ENCODE results near the gene TRIM59.

Gene TRIM59, protein sequence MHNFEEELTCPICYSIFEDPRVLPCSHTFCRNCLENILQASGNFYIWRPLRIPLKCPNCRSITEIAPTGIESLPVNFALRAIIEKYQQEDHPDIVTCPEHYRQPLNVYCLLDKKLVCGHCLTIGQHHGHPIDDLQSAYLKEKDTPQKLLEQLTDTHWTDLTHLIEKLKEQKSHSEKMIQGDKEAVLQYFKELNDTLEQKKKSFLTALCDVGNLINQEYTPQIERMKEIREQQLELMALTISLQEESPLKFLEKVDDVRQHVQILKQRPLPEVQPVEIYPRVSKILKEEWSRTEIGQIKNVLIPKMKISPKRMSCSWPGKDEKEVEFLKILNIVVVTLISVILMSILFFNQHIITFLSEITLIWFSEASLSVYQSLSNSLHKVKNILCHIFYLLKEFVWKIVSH

DNA sequence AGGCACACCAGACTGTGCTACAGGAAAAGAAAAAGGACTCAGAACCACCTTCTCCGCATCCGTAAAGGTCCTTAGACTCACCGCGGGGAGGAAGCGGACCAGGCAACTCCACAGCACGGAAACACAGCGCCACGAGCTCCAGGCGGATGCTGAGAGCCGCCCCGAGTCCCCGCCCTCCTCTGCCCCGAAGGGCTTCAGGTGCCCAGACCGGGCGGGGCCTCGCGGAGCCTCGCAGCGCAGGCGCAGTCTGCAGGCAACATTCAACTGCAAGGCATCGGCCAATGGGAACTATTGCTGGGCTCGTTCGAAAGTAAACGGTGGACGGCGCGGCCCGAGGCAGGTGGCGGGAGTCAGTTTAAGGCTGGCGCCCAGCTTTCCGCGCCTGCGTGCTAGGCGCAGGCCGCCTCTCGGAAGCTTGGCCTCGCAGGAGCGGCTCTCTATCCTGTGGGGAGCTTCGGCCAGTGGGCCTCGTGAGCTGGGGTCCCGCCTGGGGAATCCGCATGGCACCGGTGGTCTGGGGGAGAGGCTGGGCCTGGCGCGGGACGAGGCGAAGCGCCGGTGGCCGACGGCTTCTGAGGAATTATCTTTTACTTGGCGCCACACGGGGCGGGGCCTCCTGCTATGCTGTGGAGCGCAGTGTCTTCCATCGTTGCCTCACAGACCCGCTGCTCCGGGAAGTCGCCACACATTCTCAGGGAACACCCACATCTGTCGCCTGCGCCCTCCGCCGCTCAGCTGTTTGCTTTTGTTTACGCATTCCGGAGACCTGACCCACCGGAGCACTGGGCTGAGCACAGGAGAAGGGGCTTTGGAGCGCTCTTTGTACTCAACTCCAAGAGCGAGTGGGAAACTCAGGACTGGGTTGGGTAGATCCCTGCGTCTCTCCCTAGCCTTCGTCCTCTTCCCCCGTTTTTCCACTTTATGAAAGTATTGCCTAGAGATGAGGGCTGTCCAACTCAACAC lies at the start of gene TRIM59:
Gene TRIM59 (minus strand): TSS at position 151 of the 963 bp plus-strand sequence. CDS start 10,603 bp downstream, outside the sequence.
- DNase-seq = no peak

DNA sequence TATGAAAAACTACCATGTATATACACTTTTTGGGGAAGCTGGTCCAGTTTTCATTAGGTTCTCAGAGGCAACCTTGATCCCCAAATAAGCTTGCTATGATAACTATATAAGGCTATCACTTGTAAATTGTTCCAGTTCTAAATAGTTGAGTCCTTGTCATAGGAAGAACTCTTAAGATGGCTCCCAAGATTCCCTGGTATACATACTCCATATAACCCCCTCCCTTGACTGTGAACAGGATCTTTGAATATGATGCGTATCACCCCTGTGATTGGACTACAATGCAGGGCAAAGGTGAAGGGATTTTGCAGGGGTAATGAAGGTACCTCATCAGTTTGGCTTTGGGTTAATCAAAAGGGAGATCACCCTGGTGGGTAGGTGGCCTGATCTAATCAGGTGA lies 48.6 kb upstream of the TRIM59 start:
- no peak for DNase-seq

DNA sequence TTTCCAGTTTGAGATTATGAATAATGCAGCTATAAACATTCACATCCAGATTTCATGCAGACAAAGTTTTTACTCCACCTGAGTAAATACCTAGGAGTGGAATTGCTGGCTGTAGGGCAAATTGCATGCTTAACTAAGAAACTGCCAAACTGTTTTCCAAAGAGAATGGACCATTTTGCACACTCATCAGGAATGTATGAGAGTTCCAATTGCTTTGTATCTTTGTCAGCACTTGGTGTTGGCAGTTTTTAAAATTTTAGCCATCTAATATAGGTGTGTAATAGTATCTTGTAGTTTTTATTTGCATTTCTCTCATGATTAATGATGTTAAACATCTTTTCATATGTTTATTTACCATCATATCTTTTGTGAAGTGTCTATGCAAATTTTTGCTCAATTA lies 40.6 kb upstream of the TRIM59 start:
- no peak for DNase-seq

DNA sequence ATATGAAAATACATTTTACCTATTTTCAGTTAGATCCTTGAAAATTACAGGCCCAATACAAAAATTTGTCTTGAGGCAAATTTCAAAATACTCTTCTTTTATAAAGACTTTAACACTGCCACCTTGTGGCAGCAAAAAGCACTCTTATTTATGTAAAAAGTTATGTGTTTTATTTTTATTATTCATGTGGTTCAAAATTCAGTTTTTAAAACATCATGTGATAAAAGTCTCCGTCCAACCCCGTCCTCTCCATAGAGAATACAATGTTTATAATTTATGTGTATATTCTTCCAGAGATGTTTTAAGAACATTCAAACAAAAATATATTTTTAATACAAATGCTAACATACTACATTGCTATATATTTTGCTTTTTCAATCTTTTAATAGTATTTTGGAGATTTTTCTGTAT lies 36.9 kb upstream of the TRIM59 start:
- DNase-seq = peak in 1 of 2 experiments; percentile 51

DNA sequence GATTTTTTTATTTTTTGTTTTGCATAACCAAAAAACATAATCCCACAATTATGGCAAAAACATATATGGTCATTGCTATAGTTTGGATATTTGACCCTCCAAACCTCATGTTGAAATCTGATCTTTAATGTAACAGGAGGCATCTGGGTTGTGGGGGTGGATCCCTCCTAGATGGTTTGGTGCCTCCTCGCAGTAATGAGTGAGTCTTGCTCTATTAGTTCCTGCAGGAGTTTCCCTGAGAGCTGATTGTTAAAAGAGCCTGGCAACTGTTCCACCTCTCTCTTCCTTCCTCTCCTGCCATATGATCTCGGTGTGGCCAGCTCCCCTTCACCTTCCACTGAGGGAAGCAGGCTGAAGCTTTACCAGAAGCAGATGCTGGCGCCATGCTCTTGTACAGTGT lies 33.2 kb upstream of the TRIM59 start:
- no peak for DNase-seq

DNA sequence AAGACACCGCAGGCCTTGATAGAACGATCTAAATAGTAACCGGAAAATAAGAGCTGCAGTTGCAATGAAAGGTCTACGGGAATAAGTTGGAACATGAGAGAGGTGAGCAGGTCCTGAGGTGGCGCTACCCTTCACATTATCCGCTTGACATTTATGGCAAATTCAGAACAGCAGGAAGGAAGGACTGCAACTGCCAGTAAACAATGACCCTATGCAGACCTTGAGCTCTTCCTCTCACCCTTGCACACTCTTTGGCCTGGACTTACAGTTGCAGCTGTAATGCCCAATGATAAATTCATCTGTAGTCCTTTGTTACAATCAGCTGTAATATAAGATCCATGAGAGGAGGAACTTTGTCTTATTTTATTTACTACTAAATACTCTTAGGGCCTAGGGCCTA lies 32.3 kb upstream of the TRIM59 start:
- no peak for DNase-seq

DNA sequence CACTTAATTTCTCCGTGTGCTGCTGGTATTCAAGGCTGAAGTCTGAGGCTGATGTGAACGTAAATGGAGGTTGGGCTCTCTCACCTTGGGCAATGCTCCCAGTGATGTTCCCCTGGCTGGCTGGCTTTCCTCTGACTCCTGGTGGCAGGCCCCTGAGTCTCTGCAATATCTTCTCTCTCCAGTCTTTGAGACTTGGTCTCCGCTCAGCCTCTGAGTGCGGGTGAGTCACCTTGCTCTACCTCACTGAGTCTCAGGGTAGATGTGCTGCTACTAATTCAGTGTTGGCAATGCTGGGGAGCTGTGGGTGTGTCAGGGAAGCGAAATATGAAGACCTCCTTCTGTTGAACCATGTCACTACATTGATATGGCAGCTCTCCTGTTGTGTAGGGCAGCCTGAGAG lies 31.3 kb upstream of the TRIM59 start:
- DNase-seq = no peak

DNA sequence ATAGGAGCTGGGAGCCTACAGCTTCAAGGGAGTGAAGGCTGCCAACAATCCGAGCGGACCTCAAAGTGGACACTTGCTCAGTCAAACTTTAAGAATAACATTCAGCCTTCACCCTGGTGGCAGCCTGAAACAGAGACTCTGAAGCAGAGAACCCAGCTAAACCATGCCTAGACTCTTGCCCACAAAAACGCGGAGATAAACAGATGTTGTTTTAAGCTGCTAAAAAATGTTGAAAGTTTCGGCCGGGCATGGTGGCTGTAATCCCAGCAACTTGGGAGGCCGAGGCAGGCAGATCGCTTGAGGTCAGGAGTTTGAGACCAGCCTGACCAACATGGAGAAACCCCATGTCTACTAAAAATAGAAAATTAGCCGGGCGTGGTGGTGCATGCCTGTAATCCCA lies 29.8 kb upstream of the TRIM59 start:
- no peak for DNase-seq

DNA sequence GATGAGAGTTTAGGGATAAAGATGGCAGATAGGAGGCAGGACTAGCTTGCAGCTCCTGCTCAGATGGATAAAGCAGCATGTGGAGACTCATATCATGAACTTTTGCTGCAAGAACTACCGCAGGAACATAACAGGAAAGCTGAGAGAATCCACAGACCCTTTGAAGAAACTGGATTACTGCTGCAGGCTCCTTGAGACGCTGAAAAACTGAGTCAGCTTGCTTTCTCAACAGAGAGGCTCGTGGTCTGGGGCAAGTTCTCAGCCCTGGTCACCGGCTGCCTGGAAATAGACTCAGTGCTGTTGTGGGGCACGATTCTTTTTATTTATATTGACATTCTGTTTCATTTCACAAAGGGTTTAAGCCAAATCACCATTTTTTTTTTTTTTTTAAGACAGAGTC lies 28.8 kb upstream of the TRIM59 start:
- DNase-seq = no peak

DNA sequence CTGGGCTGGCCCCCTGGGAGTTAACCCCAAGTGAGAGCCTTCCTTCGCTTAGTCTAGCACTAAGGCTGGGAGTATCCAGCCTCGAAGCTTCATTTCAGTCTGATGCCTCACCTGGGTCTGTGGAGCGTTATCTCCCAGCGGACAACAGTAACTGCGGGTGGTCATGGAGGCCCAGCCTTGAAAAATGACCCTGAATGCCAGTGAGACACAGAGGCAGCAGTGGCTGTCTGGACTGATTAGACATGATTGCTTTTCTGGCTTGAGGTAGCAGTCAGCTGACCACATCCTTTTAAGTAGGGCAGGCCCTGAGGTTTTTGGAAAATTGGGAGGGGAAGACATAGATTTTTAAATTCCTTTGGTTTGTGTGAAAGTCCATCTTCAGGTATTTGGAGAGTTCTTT lies 28.2 kb upstream of the TRIM59 start:
- no peak for DNase-seq

DNA sequence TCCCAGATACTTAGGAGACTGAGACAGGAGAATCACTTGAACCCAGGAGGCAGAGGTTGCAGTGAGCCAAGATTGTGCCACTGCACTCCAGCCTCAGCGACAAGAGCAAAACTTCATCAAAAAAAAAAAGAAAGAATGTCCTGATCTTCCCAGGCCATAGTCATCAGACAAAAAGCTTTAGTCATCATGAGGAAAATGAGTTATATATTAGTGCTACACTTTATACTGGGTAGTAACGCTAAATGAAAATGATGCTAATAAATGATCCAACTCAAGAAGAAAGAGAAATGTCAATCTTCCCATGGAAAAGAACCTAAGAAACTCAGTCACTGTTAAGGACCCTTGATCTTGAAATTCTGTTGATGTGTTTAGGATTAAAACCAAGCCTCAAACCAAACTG lies 26.3 kb upstream of the TRIM59 start:
- DNase-seq = no peak

DNA sequence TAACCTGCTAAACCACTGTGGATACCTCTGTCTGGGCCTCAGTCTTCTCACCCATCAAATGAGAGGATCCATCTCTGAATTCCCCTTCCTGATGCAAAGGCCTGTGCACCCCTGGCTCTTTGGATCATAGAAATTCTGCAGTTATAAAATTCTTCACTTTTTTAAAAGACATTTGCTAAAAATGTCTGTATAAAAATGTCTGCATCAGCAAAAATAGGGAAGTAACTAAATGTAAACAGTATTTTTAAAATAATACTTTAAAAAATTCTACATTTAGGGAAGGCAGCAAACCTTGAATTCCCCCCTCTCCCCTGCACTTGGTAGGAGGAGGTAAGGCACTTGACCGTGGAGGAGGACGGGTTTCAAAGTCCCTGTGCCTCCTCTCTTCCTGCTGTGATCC lies 25.6 kb upstream of the TRIM59 start:
- DNase-seq = no peak

DNA sequence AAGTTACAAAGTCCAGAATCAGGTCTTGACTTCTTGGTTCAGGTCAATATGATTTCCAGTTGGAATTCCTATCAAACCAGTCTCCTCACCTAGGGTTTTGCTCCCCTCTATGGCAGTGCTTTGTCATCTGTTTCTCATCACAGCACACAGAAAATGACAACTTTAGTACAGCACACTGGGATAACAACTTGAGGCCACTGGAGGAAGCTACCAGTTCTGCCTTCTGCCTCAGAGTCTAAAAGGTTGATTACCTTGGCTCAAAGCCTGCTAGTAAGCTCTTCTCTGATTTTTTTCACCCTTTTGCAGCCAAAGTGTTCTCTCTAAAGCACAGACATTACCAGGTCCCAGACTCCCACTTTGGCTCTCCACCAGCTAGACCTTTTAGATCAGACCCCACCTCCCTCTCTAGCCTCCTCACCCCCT lies 24.8 kb upstream of the TRIM59 start:
- DNase-seq = no peak

DNA sequence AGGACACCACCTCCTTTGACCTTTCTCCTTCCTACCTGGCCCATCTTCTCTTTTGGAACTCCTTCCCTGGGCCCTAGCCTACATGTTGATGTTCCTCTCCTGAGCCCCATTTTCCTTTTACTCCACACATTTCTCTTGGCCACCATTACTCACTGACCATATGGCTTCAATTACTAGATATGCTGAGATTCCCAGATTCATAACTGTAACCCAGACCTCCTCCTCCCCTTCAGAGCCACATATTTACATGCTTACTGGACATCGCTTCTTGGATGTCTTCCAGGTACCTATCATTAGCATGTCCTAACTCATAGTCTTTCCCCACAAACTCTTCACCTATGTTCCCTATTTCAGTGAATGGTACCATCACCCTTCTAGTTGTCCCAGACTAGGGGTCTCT lies 24.4 kb upstream of the TRIM59 start:
- DNase-seq = no peak

DNA sequence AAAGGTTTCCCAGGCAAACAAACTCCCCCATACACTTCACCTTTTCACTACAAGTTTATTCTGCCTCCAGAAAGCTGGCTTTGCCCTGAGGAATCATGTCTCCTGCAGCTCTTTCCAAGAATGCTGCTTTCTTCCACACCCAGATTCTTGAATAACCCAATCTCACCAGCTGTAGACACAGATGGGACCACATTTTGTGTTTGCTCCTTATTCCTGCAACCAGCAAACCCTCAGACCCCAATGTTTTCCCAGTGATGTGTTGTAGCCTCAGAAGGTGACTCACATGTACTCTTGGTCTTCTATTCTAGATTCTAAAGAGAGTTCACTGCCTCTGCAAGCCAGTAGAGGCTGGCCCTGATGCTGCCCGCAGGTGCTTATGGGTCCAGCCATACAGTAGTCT lies 23.6 kb upstream of the TRIM59 start:
- no peak for DNase-seq

DNA sequence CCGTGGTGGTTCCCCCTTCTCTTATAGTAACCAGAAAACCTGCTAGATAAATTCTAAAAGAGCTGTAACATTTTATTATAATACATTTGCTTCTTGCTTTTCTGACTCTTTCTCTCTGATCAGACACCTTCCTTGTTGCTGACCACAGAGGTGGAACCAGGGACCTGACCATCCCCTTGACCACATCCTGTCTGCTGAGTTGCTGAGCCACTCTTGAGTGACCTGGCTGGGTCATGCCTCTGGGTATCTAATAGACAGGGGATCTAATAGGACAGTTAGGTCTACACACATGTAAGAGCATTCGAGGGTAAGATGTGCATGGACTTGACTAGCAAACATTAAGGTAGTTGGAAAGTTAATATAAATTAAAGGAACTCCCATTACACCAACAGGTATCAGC lies 22.8 kb upstream of the TRIM59 start:
- no peak for DNase-seq

DNA sequence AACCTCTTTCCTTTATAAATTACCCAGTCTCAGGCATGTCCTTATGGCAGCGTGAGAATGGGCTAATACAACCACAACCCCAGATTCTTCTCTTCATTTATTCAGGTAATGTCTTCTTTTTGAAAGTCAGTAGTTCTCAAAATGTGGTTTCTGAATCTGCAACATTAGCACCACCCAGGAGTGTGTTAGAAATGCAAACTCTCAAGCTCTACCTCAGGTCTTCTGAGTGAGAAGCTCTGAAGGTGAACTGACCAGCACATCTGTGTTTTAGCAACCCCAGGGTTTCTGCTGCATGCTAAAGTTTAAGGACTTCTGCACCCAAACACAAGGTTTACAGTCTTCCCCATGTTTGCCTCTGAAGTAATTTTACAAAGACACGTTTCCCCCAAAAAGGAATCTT lies 22.3 kb upstream of the TRIM59 start:
- no peak for DNase-seq

DNA sequence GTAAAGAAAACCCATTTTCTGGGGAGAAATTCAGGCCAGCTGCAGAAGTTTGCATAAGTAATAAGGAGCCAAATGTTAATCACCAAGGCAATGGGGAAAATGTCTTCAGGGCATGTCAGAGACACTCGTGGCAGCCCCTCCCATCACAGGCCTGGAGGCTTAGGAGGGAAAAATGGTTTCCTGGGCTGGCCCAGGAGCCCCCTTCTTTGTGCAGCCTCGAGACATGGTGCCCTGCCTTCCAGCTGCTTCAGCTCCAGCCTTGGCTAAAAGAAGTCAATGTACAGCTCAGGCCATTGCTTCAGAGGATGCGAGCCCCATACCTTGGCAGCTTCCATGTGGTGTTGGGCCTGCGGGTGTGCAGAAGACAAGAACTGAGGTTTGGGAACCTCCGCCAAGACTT lies 20.6 kb upstream of the TRIM59 start:
- DNase-seq = no peak

DNA sequence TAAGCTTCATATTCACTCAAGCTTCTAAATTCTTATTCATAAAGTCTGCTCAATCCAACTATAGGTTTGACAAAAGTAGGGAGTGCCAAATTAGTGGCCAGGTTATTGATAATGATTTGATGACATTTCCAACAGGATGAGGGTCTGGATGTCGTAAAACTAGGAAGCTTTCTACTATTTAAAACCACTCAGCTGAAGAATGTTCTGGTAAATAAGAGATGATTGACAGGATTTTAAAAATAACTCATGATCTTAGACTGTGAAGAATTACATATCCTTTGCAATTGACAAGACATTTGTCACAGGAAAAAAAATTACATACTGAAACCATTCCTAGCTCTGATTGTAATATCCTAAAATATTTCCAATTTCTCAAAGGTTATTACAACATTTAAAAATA lies 15.4 kb upstream of the TRIM59 start:
- DNase-seq = no peak

DNA sequence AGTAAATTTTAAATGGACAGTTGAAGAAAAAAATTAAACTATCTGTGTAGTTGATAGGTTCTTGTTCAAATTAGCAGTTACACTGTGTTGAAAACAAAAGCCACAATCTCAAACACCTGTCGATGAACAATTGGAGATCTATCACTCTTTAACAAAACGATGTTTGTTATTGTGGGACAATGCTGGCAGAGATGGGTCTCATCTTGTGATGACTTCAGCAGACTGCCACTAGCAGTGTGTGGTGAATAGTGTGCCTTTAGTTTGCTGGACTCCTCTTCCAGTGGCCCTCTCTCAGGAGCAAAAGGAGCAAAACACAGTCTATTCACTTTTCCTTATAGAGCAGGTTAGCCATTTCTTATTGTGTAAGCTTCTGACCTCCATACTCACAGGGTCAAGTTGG lies 14.7 kb upstream of the TRIM59 start:
- no peak for DNase-seq

DNA sequence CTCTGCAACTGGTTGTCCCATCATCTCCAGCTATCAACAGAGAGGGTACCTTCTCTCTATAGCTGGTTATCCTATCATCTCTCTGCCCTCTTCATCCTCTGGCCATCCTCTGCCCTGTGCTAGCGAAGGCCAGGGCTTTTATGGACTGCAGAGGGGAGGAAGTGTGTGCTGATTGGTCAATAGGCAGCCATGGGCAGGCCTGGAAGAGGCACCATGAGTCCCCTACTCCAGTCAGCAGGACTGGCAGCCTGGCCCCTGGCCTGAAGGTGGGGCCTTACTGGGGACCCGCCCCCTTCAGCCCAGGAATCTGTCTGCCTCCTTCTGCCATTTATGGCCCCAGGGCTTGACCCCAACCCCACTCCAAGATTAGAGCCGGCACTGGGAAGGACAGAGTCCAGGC lies 10.4 kb upstream of the TRIM59 start:
- DNase-seq = no peak

DNA sequence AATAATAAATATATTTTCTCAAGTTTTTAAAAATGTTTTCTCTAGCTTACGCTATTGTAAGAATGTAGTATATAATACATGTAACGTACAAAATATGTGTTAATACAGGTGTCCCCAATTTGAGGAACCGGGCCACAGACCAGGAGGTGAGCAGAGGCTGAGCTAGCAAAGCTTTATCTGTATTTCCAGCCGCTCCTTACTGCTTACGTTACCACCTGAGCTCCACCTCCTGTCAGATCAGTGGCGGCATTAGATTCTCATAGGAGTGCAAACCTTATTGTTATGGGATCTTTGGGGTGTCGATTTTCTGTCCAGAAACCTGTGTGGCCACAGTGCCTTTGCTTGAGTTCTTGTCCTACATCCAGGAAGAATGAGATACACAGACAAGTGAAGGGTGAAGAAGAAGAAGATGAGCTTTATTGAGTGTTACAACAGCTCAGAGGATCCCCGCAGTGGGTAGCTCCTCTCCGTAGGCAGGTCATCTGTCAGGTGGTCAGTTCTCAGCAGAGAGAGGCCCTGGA lies 9.9 kb upstream of the TRIM59 start:
- no peak for DNase-seq

DNA sequence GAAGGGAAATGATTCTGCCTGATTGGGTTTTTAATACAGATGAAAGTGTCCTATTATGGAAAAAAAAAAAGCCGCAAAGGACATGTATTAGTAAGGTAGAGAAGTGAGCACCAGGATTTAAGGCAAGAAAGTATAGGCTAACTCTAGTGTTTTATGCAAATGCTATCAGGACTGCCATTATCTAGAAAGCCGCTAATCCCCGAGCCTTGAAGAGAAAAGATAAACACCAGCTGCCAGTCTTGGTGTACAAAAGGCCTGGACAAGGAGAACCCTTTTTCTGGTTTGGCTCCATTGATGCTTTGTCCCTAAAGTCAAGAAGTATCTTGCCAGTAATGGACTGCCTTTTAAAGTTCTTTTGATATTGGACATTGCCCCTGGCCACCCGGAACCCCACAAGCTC lies 8.6 kb upstream of the TRIM59 start:
- DNase-seq = no peak

DNA sequence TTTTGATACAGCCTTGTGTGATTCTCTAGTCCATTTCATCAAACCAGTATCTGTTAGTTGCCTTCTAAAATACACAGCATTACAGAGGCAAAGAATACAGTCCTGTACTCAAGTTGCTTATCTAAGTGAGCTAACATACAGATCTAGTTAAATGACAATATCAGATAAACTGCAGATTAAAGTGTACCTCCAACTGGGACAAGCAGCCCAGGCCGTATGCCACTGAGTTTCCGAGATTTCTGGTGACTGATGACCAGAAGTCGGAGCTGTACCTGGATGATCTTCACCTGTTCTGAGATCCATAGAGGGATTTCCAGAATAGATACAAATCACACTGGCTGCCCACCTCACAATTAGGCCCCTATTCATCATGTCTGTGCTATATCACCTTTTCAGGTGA lies 6.3 kb upstream of the TRIM59 start:
- DNase-seq = no peak

Measured in NCI-H446 (cell line).